ENCODE measurements around the gene ADGRD1.
A peak's percentile ranks its signal among the peaks of the same experiment; 100 is the strongest.
"Not testable (repeated sequence)": the region's sequence is repeated elsewhere in the genome, so short reads cannot be mapped to it uniquely, and the experiment has no call there.

The ADGRD1 gene

GRCh38 chr12:131067981-131068851 lies 114.5 kb downstream of the ADGRD1 start:
- TF ChIP-seq POU2F2 (IDR thresholded peaks at IDR 0.05; ENCODE audit: low read depth, low read length) (no peak), SPI1 (IDR thresholded peaks at IDR 0.05; ENCODE audit: low read depth, low read length) (no peak)
- DNase-seq (ENCODE audit: insufficient read length, low spot score) (no peak), FAIRE-seq (no peak)

DNA sequence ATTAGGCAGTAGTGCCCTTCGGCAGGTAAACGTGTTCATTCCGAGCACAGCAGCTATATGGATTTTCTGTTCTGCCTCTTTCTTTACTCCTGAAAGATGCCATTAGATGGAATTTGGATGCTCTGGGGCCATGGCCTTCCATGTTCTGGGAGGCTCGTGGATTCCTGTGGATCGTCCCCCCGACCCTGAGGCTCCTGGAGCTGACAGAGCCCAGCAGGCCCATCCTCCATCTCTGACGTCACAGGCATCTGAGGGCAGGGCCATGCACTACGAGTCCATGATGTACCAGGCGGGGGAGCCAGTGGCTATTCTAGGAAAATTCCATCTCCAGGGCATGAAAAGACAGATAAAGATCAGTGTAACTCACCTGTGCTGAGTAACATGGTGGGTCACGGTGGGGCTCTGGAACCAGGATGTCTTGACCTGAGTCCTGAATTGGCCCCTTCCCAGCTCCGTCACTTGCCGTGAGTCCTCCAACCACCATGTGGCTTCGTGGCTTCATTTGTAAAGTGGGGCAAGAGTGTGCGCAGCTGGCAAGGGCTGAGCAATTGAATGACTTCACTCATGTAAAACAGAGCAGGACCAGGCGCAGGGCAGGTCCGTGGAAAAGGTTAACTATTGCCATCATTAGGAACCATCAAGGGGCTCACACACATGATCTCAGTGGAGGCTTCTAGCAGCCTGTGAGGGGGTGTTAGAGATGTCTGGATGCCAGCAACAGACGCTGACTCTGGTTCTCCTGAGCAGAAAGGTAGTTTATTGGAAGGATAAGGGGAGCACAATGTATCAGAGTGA lies 115.4 kb downstream of the ADGRD1 start:
- DNase-seq (ENCODE audit: insufficient read length, low spot score), result not testable (repeated sequence)
- peak; percentile 40 for FAIRE-seq

DNA sequence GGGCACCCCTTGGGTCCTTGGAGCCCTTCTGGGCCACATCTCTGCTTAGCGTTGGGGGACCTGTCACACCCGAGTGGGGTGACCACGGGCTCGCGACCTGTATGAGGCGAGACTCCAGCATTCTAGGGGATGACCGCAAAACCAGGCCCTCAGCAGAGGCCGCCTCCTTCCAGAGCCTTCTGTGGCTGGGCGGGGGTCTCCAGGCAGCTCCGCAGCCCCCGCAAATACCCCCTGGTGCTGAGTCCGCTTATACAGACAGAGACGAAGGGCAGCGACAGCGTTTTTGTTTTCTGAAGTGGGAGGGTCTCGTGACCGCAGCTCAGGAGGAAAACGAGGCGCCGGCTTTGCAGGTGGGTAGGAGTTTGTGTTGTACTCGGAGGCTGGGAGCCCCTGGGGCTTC lies 116.4 kb downstream of the ADGRD1 start:
- peak; percentile 5 for FAIRE-seq
- DNase-seq (ENCODE audit: insufficient read length, low spot score), result not testable (repeated sequence)

- FAIRE-seq; DNase-seq (ENCODE audit: insufficient read length, low spot score): not testable (repeated sequence)
Observed at GRCh38 chr12:131070668-131071067, 117.0 kb downstream of the ADGRD1 start.

DNA sequence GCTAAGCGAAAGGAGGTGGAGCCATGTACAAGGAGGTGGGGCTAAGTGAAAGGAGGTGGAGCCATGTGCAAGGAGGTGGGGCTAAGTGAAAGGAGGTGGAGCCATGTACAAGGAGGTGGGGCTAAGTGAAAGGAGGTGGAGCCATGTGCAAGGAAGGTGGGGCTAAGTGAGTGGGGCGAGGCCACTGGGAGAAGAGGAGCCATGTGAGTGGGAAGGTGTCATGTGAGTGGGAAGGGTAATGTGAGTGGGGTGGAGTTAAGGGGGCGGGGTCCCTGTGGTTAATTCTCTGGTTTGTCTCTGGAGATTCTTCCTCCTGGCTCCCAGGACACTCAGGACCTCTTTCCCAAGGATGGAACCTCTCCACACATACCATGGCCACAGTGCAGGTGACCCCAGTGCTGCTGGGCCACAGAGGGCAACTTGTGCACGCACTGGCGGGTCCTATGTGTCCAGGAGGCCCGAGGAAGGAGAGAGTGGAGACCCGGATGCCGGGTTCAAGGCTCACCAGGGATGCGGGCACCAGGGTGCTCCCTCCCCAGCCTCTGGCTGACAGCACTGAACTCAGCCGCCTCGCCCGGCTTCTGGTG lies 117.6 kb downstream of the ADGRD1 start:
- not testable (repeated sequence) for FAIRE-seq; DNase-seq (ENCODE audit: insufficient read length, low spot score)

DNA sequence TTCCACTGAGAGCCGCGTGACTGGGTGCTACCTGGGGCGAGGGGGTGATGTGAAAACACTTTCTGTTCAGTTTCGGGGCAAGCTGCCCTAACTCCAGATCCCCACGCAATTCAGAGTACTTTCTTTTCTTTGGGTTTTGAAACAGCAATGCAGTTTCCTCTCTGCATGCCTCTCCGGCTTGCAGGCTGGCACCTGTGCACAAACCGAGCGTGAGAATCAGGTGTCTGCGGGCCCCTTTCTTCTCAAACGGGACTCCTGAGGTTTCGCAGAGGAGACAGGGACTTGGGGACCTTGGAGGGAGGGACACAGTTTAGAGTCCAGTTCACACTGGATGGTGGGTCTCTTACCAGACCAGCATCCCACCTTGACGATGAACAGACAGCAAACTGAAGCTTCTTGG lies 118.2 kb downstream of the ADGRD1 start:
- FAIRE-seq; DNase-seq (ENCODE audit: insufficient read length, low spot score): not testable (repeated sequence)

GRCh38 chr12:131072451-131073230 lies 118.9 kb downstream of the ADGRD1 start:
- DNase-seq (ENCODE audit: insufficient read length, low spot score) (no peak), FAIRE-seq (no peak)
- no peak for TF ChIP-seq POU2F2 (IDR thresholded peaks at IDR 0.05; ENCODE audit: low read depth, low read length)
- TF ChIP-seq SPI1 (IDR thresholded peaks at IDR 0.05; ENCODE audit: low read depth, low read length), result no peak
- TF ChIP-seq POLR2A (IDR thresholded peaks at IDR 0.05; ENCODE audit: low read depth, low read length), result no peak
- TF ChIP-seq POLR2AphosphoS5 (IDR thresholded peaks at IDR 0.05; ENCODE audit: low read depth, low read length), result no peak
- TF ChIP-seq TAF1 (IDR thresholded peaks at IDR 0.05; ENCODE audit: low read depth, low read length), result no peak
- no peak for TF ChIP-seq PAX5 (IDR thresholded peaks at IDR 0.05; ENCODE audit: insufficient read depth, low read length, severe bottlenecking)

DNA sequence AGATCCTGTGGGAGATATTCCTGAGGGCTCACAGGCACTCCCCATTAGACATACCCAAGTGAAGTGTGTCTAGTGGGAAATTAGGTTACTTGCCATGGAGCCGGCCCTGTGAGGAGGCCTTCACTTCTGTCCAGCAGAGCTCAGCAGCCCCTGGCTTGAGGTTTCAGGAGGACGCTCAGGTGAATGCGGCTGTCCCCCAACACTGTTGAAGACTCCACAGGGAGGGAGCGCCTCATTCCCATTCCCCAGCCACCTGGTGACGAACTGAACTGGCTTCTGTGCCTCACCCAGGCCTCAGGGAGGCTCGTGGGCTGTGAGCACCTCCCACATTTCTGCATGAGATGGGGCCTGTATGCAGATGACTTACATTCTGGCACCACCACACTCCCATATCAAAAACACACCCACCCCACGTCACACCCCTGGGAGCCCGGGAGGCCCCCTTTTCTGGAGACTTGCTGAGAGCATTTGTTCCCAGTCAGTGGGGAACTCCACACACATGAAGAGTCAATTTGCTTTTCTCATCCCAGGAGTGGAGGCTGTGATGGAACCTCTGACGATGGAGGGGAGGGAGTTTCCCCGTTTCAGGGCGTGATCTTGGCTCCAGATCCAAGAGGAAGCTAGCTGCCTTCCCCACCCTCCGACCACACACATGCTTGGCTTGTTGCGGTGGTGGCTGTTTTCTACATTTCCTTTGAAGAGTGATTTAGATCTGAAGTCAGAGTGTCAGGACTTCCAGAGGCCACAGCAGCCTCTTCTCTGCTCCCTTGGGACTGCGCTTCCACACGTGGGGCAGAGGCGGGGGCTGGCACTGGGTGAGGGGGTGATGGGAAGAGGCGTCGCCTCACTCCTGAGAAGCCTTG lies 120.7 kb downstream of the ADGRD1 start:
- DNase-seq (ENCODE audit: insufficient read length, low spot score), result no peak
- no peak for TF ChIP-seq TAF1 (IDR thresholded peaks at IDR 0.05; ENCODE audit: low read depth, low read length)
- TF ChIP-seq POU2F2 (IDR thresholded peaks at IDR 0.05; ENCODE audit: low read depth, low read length), result no peak
- no peak for TF ChIP-seq POLR2A (IDR thresholded peaks at IDR 0.05; ENCODE audit: low read depth, low read length)
- TF ChIP-seq POLR2AphosphoS5 (IDR thresholded peaks at IDR 0.05; ENCODE audit: low read depth, low read length), result no peak
- TF ChIP-seq SPI1 (IDR thresholded peaks at IDR 0.05; ENCODE audit: low read depth, low read length), result no peak
- FAIRE-seq, result no peak

DNA sequence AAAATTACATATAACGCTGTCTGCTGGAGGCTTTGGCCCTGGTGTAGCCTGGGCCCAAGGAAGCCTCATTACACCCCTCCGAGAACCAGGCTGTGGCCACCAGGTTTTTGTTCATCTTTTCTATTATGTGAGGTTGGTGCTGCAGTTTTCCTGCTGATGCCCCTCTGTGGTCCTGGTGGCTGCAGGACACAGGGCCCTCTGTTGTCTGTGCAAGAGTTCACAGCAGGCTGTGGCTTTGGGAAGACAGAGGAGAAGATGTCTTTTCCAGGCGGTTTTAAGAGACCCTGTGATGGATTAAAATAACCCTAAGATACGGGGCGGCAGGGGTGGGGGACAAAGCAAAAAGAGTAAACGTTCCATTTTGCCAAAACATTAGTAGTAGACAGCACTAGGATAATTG lies 121.5 kb downstream of the ADGRD1 start:
- FAIRE-seq, result no peak

DNA sequence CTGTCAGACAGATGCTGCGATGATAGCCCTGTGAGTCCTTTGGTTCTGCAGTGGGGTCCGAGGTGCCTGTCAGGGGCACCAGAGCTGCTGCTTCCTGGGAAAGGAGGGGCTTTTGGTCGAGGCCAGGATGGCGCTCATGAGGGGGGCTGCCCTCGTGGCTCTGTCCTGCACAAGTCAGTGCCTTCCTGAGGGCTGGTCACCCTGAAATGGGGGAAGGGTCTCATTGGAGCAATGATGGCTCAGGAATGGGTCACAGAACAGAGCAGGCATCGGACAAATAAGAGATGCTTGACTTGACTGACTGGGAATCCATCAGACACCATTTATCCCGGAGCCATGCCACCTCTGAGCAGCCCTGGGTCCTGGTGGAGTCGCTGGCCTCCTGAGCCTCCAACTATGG lies 121.9 kb downstream of the ADGRD1 start:
- no peak for FAIRE-seq
- no peak for DNase-seq (ENCODE audit: insufficient read length, low spot score)
- TF ChIP-seq TAF1 (IDR thresholded peaks at IDR 0.05; ENCODE audit: low read depth, low read length) (no peak), POLR2A (IDR thresholded peaks at IDR 0.05; ENCODE audit: low read depth, low read length) (no peak), POLR2AphosphoS5 (IDR thresholded peaks at IDR 0.05; ENCODE audit: low read depth, low read length) (no peak), PAX5 (IDR thresholded peaks at IDR 0.05; ENCODE audit: insufficient read depth, low read length, severe bottlenecking) (no peak), SPI1 (IDR thresholded peaks at IDR 0.05; ENCODE audit: low read depth, low read length) (no peak), POU2F2 (IDR thresholded peaks at IDR 0.05; ENCODE audit: low read depth, low read length) (no peak)

More for the DNA sequence above, 121.5 kb downstream of the ADGRD1 start:
- no peak for TF ChIP-seq PAX5 (IDR thresholded peaks at IDR 0.05; ENCODE audit: insufficient read depth, low read length, severe bottlenecking)
- no peak for TF ChIP-seq SPI1 (IDR thresholded peaks at IDR 0.05; ENCODE audit: low read depth, low read length)
- no peak for DNase-seq (ENCODE audit: insufficient read length, low spot score)
